HepG2 (cell line): ENCODE results near the gene FGFBP2. TPM values are rescaled to one million over a fixed set of nuclear protein-coding genes. Genes with fewer than 3 reads are reported as not detected.

ENCODE experiments used
- BRCA1 ChIP-seq: sonication (generic); formaldehyde crosslinking; IDR thresholded peaks from 2 replicates; pipeline ENCODE4 v1.4.0; 2020; ENCODE audit warnings: missing genetic modification reagents
- CREM ChIP-seq, 2 experiments: sonication (generic) in 1 of 2; formaldehyde crosslinking in 1 of 2; IDR thresholded peaks; 2 replicates each; pipeline versions ENCODE4 v1.4.0 to v1.6.1; 2016 to 2020; ENCODE audit warnings: antibody characterized with exemption in 1 of 2, mild to moderate bottlenecking in 1 of 2, missing genetic modification reagents in 1 of 2
- HNF4G ChIP-seq, 2 experiments: sonication (generic) in 1 of 2; formaldehyde crosslinking in 1 of 2; IDR thresholded peaks; 2 replicates each; pipeline versions ENCODE4 v1.4.0 to v1.6.1; 2011 to 2020; ENCODE audit warnings: borderline replicate concordance in 2 of 2, low read depth in 2 of 2, mild to moderate bottlenecking in 2 of 2, low read length in 1 of 2, missing genetic modification reagents in 1 of 2, moderate library complexity in 1 of 2
- JARID2 ChIP-seq: sonication (generic); formaldehyde crosslinking; IDR thresholded peaks from 2 replicates; pipeline ENCODE4 v1.8.1; 2023; ENCODE audit warnings: missing genetic modification reagents, inconsistent platforms; ENCODE audit not compliant: insufficient replicate concordance
- PRDM4 ChIP-seq: sonication (generic); formaldehyde crosslinking; IDR thresholded peaks from 2 replicates; pipeline ENCODE4 v1.9.0; 2021; ENCODE audit warnings: missing genetic modification reagents, borderline replicate concordance
- TBX2 ChIP-seq: sonication (generic); formaldehyde crosslinking; IDR thresholded peaks from 2 replicates; pipeline ENCODE4 v1.5.0; 2020; ENCODE audit warnings: missing genetic modification reagents, mild to moderate bottlenecking, borderline replicate concordance
- TERF1 ChIP-seq: sonication (generic); formaldehyde crosslinking; IDR thresholded peaks from 2 replicates; pipeline ENCODE4 v1.8.0; 2022; ENCODE audit warnings: mild to moderate bottlenecking, missing genetic modification reagents, moderate library complexity
- TFDP1 ChIP-seq: IDR thresholded peaks from 2 replicates; pipeline ENCODE4 v1.6.1; 2016; ENCODE audit warnings: missing compliant biosample characterization, missing genetic modification reagents, borderline replicate concordance
- ZFP37 ChIP-seq: sonication (generic); formaldehyde crosslinking; IDR thresholded peaks from 2 replicates; pipeline ENCODE4 v1.4.0; 2020; ENCODE audit warnings: missing genetic modification reagents, borderline replicate concordance
- ZNF646 ChIP-seq: sonication (generic); formaldehyde crosslinking; IDR thresholded peaks from 2 replicates; pipeline ENCODE4 v1.9.0; 2021; ENCODE audit warnings: mild to moderate bottlenecking, missing genetic modification reagents
- polyA plus RNA-seq, 8 experiments: library from polyadenylated mRNA; depleted of rRNA in 3 of 8; stranded (reverse) in 7 of 8; unstranded in 1 of 8; fragments of >200 nt; fragmentation: Illumina TruSeq in 4 of 8; extraction: Trizol in 4 of 8; gene quantifications; 2 replicates each; pipeline versions ENCODE4 v1.2.1 to v1.2.3, GENCODE V29; 2011 to 2016; ENCODE audit warnings: low read depth in 4 of 8, missing spikeins in 1 of 8, mixed read lengths in 1 of 8; ENCODE audit not compliant: insufficient read depth in 1 of 8
- total RNA-seq, 5 experiments: library from RNA; depleted of rRNA; stranded (reverse); fragments of >200 nt; fragmentation: Illumina TruSeq; extraction: Trizol; gene quantifications; 2 replicates each; pipeline ENCODE4 v1.2.3, GENCODE V29; 2016; ENCODE audit warnings: low read depth in 1 of 5

The FGFBP2 gene
- total and polyA plus RNA-seq, 2 of the 13 experiments (the other 11 are each of a cell fraction or from before 2014, with no cell fraction given): not detected

- no peak for TF ChIP-seq HNF4G (IDR thresholded peaks at IDR 0.05; ENCODE audit: borderline replicate concordance, low read depth, low read length)
- TF ChIP-seq HNF4G (CRISPR knock-in tag; IDR thresholded peaks at IDR 0.05; ENCODE audit: borderline replicate concordance, low read depth): no peak
- no peak for TF ChIP-seq CREM (IDR thresholded peaks at IDR 0.05)
- TF ChIP-seq CREM (CRISPR knock-in tag; IDR thresholded peaks at IDR 0.05): no peak
- no peak for TF ChIP-seq ZNF646 (CRISPR knock-in tag)
- TF ChIP-seq PRDM4 (CRISPR knock-in tag): no peak
- TF ChIP-seq ZFP37: no peak
- no peak for TF ChIP-seq BRCA1 (CRISPR knock-in tag)
- no peak for TF ChIP-seq JARID2 (CRISPR knock-in tag)
- TF ChIP-seq TBX2 (CRISPR knock-in tag): no peak
- TF ChIP-seq TERF1: no peak
- no peak for TF ChIP-seq TFDP1 (CRISPR knock-in tag)
Observed at GRCh38 chr4:15912236-15912635, 50.7 kb downstream of the FGFBP2 start (continued).
